ENCODE data around the gene SNED1. TPM values are rescaled to one million over a fixed set of nuclear protein-coding genes. Genes with fewer than 3 reads are reported as not detected.

SNED1 gene
- total RNA-seq, 2 donors from 2014 or later = 4.6 TPM

GRCh38 chr2:240962300-240963064, 35.9 kb upstream of the SNED1 start:
- Histone ChIP-seq H3K36me3 (no peaks in the 10 kb centered on the region), H3K9ac (ENCODE audit: low read depth in 2 of 2, low read length in 2 of 2) (no peak overlapping the region), H3K27me3 (no peaks in the 10 kb centered on the region), H3K4me3 (no peak overlapping the region), H3K27ac (peak overlapping the region; percentile 44), H3K4me1 (no peaks in the 10 kb centered on the region), H3K9me3 (no peaks in the 10 kb centered on the region)
- intact Hi-C loops (cut with DNase I) = no loop called here
- DNase-seq = peak; percentile 57
- TF ChIP-seq, protein P1, sequence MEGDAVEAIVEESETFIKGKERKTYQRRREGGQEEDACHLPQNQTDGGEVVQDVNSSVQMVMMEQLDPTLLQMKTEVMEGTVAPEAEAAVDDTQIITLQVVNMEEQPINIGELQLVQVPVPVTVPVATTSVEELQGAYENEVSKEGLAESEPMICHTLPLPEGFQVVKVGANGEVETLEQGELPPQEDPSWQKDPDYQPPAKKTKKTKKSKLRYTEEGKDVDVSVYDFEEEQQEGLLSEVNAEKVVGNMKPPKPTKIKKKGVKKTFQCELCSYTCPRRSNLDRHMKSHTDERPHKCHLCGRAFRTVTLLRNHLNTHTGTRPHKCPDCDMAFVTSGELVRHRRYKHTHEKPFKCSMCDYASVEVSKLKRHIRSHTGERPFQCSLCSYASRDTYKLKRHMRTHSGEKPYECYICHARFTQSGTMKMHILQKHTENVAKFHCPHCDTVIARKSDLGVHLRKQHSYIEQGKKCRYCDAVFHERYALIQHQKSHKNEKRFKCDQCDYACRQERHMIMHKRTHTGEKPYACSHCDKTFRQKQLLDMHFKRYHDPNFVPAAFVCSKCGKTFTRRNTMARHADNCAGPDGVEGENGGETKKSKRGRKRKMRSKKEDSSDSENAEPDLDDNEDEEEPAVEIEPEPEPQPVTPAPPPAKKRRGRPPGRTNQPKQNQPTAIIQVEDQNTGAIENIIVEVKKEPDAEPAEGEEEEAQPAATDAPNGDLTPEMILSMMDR (IDR thresholded peaks at IDR 0.05) = no peak

GRCh38 chr2:240963065-240963867, 35.2 kb upstream of the SNED1 start:
- no peaks in the 10 kb centered on the region for H3K4me1 ChIP-seq
- TF ChIP-seq, protein P1 (IDR thresholded peaks at IDR 0.05) = no peak
- H3K4me3 ChIP-seq = no peak overlapping the region
- DNase-seq = no peak
- no peak overlapping the region for H3K27ac ChIP-seq
- no peaks in the 10 kb centered on the region for H3K36me3 ChIP-seq
- no peak overlapping the region for H3K9ac ChIP-seq (ENCODE audit: low read depth in 2 of 2, low read length in 2 of 2)
- H3K27me3 ChIP-seq = no peaks in the 10 kb centered on the region
- H3K9me3 ChIP-seq = no peaks in the 10 kb centered on the region
- intact Hi-C loops (cut with DNase I) = no loop called here

- no peak overlapping the region for H3K27ac ChIP-seq
- H3K4me3 ChIP-seq = no peak overlapping the region
- H3K9ac ChIP-seq (ENCODE audit: low read depth in 2 of 2, low read length in 2 of 2) = no peak overlapping the region
- intact Hi-C loops (cut with DNase I) = no loop called here
- DNase-seq = no peak
- TF ChIP-seq, protein P1 (IDR thresholded peaks at IDR 0.05) = no peak
- no peaks in the 10 kb centered on the region for H3K36me3 ChIP-seq
- H3K27me3 ChIP-seq = no peaks in the 10 kb centered on the region
- no peaks in the 10 kb centered on the region for H3K9me3 ChIP-seq
- H3K4me1 ChIP-seq = no peaks in the 10 kb centered on the region
These were observed 34.3 kb upstream of the SNED1 start for GRCh38 chr2:240963868-240964703.

- H3K9ac ChIP-seq (ENCODE audit: low read depth in 2 of 2, low read length in 2 of 2) = no peak overlapping the region
- no peaks in the 10 kb centered on the region for H3K4me1 ChIP-seq
- TF ChIP-seq, protein P1 (IDR thresholded peaks at IDR 0.05) = no peak
- H3K36me3 ChIP-seq = no peaks in the 10 kb centered on the region
- H3K4me3 ChIP-seq = no peak overlapping the region
- intact Hi-C loops (cut with DNase I) = no loop called here
- no peak overlapping the region for H3K27ac ChIP-seq
- no peaks in the 10 kb centered on the region for H3K27me3 ChIP-seq
- H3K9me3 ChIP-seq = no peaks in the 10 kb centered on the region
- DNase-seq = no peak
These were observed 33.6 kb upstream of the SNED1 start for GRCh38 chr2:240964704-240965295.
